ENCODE measurements around the gene TCOF1.

TCOF1 gene

DNA sequence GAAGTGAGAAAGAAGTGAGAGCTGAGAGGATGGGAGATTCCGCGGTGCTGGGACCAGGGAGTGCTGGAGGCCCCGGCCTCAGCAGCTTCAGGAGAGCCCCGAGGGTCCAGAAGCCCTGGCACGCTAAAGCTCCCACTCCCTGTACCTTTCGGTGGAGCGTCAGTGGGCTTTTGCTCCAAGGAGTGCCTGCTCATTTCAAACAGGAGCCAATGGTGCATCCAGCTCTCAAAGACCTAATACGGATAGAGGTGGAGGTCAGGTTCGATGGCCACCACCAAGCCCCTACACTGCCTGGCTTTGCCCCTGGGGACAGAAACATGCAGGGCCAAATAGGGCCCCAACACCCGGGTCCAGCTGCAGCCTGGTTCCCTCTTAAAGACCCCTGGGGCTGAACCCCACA is 47.0 kb downstream of the TCOF1 start:
- no peak for TF ChIP-seq ZBTB7A (IDR thresholded peaks at IDR 0.05; ENCODE audit: low read depth)
- TF ChIP-seq FOXM1 (IDR thresholded peaks at IDR 0.05; ENCODE audit: borderline replicate concordance, low read depth): no peak
- no peak for TF ChIP-seq CREB1 (IDR thresholded peaks at IDR 0.05; ENCODE audit: low read depth)
- TF ChIP-seq EP300 (IDR thresholded peaks at IDR 0.05; ENCODE audit: borderline replicate concordance): no peak
- TF ChIP-seq, protein P1, sequence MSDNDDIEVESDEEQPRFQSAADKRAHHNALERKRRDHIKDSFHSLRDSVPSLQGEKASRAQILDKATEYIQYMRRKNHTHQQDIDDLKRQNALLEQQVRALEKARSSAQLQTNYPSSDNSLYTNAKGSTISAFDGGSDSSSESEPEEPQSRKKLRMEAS (IDR thresholded peaks at IDR 0.05): no peak
- TF ChIP-seq CEBPB (IDR thresholded peaks at IDR 0.05): no peak
- TF ChIP-seq, protein P2, sequence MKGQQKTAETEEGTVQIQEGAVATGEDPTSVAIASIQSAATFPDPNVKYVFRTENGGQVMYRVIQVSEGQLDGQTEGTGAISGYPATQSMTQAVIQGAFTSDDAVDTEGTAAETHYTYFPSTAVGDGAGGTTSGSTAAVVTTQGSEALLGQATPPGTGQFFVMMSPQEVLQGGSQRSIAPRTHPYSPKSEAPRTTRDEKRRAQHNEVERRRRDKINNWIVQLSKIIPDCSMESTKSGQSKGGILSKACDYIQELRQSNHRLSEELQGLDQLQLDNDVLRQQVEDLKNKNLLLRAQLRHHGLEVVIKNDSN (IDR thresholded peaks at IDR 0.05): no peak
- no peak for TF ChIP-seq NFIC (IDR thresholded peaks at IDR 0.05)
- no peak for TF ChIP-seq EGR1 (IDR thresholded peaks at IDR 0.05)
- no peak for TF ChIP-seq TAF1 (IDR thresholded peaks at IDR 0.05; ENCODE audit: low read depth)
- TF ChIP-seq RAD21 (IDR thresholded peaks at IDR 0.05; ENCODE audit: low read depth): no peak

DNA sequence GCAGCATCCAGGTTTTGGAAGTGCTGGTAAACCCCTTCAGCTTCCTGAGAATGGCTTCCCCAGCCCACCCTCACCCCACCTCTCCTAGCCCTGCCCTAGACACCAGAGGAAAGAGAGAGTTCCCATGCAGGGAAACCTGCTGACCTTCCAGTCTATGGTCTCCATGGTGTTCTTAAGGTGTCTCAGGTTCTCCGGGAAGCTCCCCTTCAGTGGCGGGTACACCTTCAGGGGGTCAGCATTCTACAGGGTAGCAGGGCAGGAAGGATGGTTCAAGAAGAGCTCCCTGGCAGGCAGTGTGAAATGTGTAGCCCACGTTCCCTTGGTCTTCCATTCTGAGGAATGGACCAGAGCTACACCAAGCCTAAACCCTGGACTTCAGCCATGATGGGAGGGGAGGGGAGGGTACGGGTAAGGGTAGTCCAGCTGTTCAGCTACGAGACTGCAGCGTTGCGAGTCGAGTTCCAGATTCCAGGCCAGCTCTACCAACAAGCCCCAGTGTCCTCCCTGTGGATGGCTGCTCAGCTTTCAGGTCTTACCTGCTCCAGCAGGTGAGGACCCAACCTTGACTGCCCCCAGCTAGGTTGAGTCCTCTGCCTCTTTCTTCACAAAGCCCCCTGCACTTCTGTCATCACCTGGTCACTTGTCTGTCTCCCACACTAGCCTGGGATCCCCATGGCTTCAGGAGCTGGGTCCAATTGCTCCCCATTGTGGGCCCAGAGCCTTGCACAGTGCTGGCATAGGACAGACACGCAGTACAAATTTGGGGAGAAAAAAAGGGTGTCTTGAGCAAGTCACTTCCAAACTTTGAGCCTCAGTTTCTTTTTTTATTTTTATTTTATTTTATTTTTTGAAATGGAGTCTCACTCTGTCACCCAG is 47.7 kb downstream of the TCOF1 start:
- TF ChIP-seq NFIC (IDR thresholded peaks at IDR 0.05) (no peak), CEBPB (IDR thresholded peaks at IDR 0.05) (no peak), RAD21 (IDR thresholded peaks at IDR 0.05; ENCODE audit: low read depth) (no peak), TCF12 (IDR thresholded peaks at IDR 0.05; ENCODE audit: low read depth) (no peak), ZBTB7A (IDR thresholded peaks at IDR 0.05; ENCODE audit: low read depth) (no peak), YY1 (IDR thresholded peaks at IDR 0.05; ENCODE audit: low read depth) (no peak), CREB1 (IDR thresholded peaks at IDR 0.05; ENCODE audit: low read depth) (no peak), TAF1 (IDR thresholded peaks at IDR 0.05; ENCODE audit: low read depth) (no peak), TEAD4 (IDR thresholded peaks at IDR 0.05) (no peak), EGR1 (IDR thresholded peaks at IDR 0.05) (no peak)
- TF ChIP-seq, protein P3, sequence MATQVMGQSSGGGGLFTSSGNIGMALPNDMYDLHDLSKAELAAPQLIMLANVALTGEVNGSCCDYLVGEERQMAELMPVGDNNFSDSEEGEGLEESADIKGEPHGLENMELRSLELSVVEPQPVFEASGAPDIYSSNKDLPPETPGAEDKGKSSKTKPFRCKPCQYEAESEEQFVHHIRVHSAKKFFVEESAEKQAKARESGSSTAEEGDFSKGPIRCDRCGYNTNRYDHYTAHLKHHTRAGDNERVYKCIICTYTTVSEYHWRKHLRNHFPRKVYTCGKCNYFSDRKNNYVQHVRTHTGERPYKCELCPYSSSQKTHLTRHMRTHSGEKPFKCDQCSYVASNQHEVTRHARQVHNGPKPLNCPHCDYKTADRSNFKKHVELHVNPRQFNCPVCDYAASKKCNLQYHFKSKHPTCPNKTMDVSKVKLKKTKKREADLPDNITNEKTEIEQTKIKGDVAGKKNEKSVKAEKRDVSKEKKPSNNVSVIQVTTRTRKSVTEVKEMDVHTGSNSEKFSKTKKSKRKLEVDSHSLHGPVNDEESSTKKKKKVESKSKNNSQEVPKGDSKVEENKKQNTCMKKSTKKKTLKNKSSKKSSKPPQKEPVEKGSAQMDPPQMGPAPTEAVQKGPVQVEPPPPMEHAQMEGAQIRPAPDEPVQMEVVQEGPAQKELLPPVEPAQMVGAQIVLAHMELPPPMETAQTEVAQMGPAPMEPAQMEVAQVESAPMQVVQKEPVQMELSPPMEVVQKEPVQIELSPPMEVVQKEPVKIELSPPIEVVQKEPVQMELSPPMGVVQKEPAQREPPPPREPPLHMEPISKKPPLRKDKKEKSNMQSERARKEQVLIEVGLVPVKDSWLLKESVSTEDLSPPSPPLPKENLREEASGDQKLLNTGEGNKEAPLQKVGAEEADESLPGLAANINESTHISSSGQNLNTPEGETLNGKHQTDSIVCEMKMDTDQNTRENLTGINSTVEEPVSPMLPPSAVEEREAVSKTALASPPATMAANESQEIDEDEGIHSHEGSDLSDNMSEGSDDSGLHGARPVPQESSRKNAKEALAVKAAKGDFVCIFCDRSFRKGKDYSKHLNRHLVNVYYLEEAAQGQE (IDR thresholded peaks at IDR 0.05; ENCODE audit: low read depth): no peak

DNA sequence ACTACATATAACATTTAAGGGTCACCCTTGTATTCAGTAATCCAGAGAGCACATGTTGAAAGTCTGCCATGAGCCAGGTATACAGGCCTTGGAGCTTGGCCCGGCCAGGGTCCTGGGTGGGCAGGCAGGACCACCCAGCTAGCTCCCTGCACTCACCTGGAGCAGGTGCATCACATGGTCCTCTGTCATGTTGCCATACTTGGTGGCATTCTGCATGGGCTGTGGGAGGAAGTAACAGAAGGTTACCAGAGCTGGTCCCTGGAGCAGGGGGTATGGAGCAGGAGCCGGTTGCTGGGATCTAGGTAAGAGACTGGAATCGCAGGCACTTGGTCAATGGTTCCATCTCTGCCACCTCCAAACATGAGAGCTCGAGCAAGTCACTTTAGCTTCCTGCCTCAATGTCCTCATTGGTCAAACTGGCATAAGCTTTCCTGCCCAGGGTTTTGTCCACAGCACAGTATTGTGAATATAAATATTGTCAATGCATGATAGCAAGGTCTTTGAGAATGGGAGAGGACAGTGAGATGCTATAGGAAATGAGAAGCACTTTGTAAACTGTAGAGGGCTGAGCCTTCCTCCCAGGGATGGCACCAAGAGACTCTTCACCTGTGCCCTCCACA is 48.7 kb downstream of the TCOF1 start:
- TF ChIP-seq CREB1 (IDR thresholded peaks at IDR 0.05; ENCODE audit: low read depth) (no peak), EP300 (IDR thresholded peaks at IDR 0.05; ENCODE audit: borderline replicate concordance) (no peak), TCF12 (IDR thresholded peaks at IDR 0.05; ENCODE audit: low read depth) (no peak), YY1 (IDR thresholded peaks at IDR 0.05; ENCODE audit: low read depth) (no peak), ZBTB7A (IDR thresholded peaks at IDR 0.05; ENCODE audit: low read depth) (no peak)
- TF ChIP-seq, protein P1 (IDR thresholded peaks at IDR 0.05): no peak
- TF ChIP-seq, protein P2 (IDR thresholded peaks at IDR 0.05): no peak

DNA sequence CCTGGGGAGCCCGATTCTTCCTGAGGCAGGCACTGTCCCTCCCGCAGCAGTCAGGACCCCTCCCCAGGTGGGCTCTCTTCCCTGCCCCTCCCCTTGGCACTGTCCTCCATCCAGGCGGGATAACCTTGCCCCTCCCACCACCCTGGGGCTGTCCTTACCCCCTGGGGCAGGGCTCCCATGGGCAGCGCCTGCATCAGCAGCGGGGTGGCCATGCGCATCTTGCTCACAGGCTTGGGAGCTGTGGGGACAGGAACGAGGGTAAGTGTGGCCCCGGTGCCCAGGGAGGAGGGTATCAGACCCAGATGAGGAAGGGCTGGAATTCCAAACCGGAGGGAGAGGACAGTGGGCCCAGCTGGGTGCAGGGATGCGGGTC is 49.2 kb downstream of the TCOF1 start:
- TF ChIP-seq EGR1 (IDR thresholded peaks at IDR 0.05): no peak
- no peak for TF ChIP-seq FOXM1 (IDR thresholded peaks at IDR 0.05; ENCODE audit: borderline replicate concordance, low read depth)
- no peak for TF ChIP-seq CEBPB (IDR thresholded peaks at IDR 0.05)
- TF ChIP-seq, protein P3 (IDR thresholded peaks at IDR 0.05; ENCODE audit: low read depth): no peak
- TF ChIP-seq, protein P1 (IDR thresholded peaks at IDR 0.05): no peak
- no peak for TF ChIP-seq NFIC (IDR thresholded peaks at IDR 0.05)
- TF ChIP-seq, protein P2 (IDR thresholded peaks at IDR 0.05): no peak
- TF ChIP-seq TCF12 (IDR thresholded peaks at IDR 0.05; ENCODE audit: low read depth): no peak
- TF ChIP-seq TAF1 (IDR thresholded peaks at IDR 0.05; ENCODE audit: low read depth): no peak
- no peak for TF ChIP-seq ZBTB7A (IDR thresholded peaks at IDR 0.05; ENCODE audit: low read depth)
- TF ChIP-seq TEAD4 (IDR thresholded peaks at IDR 0.05): no peak
- TF ChIP-seq EP300 (IDR thresholded peaks at IDR 0.05; ENCODE audit: borderline replicate concordance): no peak
- TF ChIP-seq CREB1 (IDR thresholded peaks at IDR 0.05; ENCODE audit: low read depth): no peak
- no peak for TF ChIP-seq RAD21 (IDR thresholded peaks at IDR 0.05; ENCODE audit: low read depth)
- TF ChIP-seq YY1 (IDR thresholded peaks at IDR 0.05; ENCODE audit: low read depth): no peak
